Measurements from ENCODE around the gene PPP1R14C.

The PPP1R14C gene

GRCh38 chr6:150139533-150139932 is 3.3 kb upstream of the PPP1R14C start:
- no peak for DNase-seq

DNA sequence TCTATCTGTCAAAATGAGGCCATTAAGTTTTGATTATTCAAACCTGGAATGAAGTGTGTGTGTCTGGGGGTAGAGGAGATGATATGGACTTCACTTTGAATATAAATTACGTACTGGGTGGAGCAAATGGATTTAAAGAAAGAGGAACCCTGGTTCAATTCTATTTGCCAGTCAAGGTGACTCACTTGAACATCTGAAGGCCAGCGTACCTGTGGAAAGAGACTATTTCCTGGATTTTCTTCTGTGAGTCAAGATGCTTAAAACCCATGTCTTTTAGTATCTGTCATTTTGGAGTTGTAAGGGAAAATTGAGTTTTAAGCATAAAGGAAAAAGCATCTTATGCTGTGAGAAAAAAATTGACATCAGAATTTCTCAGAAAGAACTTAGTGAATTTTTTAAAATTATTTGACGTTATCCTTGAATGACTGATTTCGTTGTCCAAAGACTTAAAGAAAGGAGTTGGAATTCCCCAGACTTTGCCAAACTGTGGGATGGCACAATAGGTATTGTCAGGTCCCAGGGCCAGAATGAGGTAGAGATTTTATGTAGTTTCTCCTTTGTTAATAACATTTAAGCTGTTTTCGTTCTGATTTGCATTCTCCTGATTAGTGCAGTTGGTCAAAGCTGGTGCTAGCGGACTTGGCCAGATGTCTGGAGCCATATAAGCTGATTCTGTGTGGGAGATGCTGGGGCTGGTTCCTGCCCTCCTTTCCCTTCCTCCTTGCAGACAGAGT is 2.4 kb upstream of the PPP1R14C start:
- no peak for DNase-seq

DNA sequence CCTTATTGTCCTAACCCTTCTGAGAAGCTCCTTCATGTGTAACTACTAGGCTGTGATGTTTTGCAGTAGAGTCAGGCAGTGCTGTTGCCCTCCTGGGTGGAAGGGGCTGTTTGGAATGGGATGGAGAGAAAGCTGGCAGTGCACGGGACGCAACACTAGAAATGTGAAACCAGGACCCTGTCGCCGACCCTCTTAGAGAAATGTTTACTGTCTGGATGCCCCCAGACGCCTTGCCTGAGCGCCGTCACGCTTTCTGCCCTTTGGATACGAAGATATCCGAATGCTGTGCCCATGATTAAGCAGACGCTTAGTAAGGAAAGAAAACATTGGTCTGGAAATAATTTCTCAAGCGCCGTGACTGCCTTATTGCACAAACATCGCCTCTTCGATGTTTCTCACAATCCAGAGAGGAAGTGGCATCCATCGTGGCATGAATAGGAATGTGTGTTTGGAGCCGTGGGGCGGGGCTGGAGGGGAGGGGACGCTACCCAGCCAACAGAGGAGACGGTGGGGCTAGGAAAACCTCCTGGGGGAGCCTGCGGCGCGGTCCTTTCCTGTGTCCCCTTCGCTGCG is 661 bp upstream of the PPP1R14C start:
- DNase-seq, result peak; percentile 28

- DNase-seq, result peak; percentile 20
Observed at GRCh38 chr6:150143516-150144293, 861 bp downstream of the PPP1R14C start.

DNA sequence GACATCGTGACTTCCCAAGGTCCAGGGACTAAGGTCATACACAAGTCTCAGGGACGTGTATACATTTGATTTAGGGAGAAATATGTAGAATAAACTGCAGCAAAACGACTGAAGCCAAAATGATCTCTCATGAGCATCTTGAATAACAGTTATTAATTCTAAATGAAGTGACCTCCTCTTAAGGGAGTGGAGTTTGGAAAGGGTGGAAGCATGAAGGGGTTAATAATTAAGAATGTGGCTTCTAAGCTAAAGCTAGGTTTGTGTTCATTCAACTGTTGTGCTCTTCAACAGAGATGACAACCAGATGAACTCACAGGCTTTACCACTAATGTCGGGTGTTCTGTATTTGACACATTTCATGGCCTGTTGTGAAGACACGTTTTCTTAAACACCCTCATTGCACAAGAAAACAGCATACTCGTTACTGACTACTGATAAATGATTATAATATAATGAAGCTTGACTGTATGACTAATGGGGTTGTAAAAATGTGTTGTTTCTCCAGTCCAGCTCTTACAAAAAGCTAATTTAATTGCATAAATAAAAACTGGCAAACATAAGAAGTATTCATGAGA is 1.5 kb downstream of the PPP1R14C start:
- DNase-seq, result no peak

DNA sequence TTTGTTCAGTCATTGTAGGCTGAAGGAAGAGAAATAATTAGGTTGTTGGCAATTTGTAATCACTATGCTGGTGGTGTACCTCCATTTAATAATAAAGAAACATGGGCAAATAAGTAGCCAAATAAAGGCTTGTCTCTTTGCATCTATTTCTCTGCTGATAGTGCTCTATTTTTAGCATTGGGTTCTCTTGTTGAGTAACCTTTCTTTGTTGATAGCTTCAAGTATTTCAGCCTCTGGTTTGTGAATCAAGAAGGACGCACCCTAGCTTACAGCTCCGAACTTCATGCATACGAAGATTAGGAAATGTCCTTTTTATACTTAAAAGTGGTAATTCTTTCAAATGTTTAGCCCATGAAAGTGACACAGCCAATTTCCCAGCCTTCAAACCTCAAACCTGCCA is 2.6 kb downstream of the PPP1R14C start:
- no peak for DNase-seq

DNA sequence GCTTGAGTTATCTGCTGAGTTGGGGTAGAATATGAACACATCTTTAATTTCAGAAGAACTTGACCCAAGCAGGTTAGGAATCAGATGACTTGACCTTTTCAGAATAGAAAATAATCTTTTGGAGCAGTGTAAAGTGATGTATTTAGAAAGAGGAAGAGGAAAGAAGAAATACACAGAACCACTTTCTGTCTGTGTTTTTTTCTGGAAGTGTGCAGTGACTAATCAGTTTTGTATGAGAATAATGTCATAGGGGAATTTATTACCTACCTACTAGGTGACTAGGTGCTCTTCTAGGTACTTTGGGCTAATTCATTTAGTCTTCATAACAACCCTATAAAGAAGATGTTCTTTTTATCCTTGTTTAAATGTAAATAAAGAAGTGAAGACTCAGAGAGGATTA is 3.0 kb downstream of the PPP1R14C start:
- no peak for DNase-seq

GRCh38 chr6:150146436-150146835 is 3.6 kb downstream of the PPP1R14C start:
- DNase-seq, result no peak

- no peak for DNase-seq
Observed at GRCh38 chr6:150149146-150149545, 6.3 kb downstream of the PPP1R14C start.

- DNase-seq, result no peak
Observed at GRCh38 chr6:150150458-150150820, 7.6 kb downstream of the PPP1R14C start.

- no peak for DNase-seq
Observed at GRCh38 chr6:150150821-150151646, 8.2 kb downstream of the PPP1R14C start.

GRCh38 chr6:150152891-150153876 is 10.3 kb downstream of the PPP1R14C start:
- DNase-seq, result no peak

DNA sequence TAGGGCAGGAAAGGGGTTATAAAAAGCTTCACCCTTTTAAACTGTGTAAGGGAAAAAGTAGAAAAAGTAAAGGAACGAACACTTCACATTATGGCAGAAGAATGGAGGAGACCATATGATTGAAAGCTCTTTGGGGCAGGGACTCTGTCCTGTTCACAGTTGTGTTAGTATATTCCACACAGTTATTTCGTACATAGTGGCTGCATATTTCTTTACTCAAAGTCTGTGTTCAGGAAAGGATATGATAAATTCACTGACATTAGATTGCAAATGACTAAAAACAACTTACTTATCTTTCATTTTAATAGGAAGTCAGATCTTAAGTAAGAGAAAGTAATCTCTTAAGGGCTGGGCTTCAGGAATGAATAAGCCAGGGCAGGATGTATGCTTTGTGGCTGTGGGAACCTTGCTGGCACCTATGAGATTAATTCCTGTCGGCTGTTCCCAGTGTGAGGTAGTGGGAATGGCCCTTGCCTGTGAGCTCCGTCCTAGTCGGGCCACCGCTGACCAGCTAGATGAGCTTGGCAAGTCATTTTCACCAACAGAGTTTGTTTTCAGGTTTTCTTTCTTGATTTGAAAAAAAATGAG is 11.2 kb downstream of the PPP1R14C start:
- no peak for DNase-seq

DNA sequence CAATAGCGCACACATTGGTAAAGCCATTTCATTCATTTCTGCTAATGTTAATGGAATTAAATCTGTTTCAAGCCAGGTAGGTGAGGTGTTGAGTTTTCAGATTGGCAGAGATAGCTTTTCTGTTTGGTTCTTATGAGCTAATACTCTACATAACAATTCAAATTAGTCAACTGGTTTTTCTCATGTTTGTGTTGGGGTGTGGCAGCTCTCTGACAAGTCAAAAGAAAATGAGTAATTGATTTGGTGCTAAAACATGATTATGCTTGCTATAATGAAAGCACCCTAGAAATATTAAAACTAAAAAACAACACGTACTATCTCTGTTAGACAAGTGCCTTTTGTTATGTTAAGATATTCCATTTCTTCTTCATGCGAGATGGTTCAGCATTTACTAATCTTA is 13.6 kb downstream of the PPP1R14C start:
- no peak for DNase-seq

GRCh38 chr6:150157081-150157480 is 14.2 kb downstream of the PPP1R14C start:
- DNase-seq, result no peak

GRCh38 chr6:150159757-150160156 is 16.9 kb downstream of the PPP1R14C start:
- no peak for DNase-seq

DNA sequence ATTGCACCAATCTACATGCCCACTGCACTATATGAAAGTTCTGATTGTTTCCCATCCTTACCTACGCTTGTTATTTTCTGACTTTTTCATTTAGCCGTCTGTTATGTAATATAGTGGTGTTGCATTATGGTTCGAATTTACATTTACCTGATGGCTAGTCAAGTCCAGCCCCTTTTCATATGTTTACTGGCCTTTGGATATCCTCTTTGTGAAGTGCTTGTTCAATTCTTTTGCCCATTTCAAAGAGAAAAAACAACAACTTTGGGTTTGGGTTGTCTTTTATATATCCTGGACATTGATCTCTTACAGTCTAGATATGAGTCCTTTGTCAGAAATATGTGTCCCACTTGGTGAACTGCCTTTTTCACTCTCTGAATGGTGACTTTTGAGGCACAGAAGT is 21.1 kb downstream of the PPP1R14C start:
- DNase-seq, result no peak

- DNase-seq, result peak; percentile 16
Observed at GRCh38 chr6:150165020-150165702, 22.3 kb downstream of the PPP1R14C start.

- DNase-seq, result no peak
Observed at GRCh38 chr6:150167479-150167873, 24.6 kb downstream of the PPP1R14C start.

GRCh38 chr6:150169181-150169580 is 26.3 kb downstream of the PPP1R14C start:
- DNase-seq, result no peak

GRCh38 chr6:150169609-150170008 is 26.8 kb downstream of the PPP1R14C start:
- DNase-seq, result no peak
